Hematopoietic multipotent progenitor cell treated with erythropoietin and hydrocortisone succinate and interleukin-3 and kit ligand, for 6 days (in vitro differentiated cells): Measurements from ENCODE around the gene KDM5B.
A peak's percentile ranks its signal among the peaks of the same experiment; 100 is the strongest.

Source experiments
- DNase-seq: peaks from one replicate; pipeline ENCODE4 v3.0.0-alpha.2; 2015

Gene KDM5B

GRCh38 chr1:202710070-202711045 is 97.9 kb downstream of the KDM5B start, which contains the start of gene SYT2:
Gene SYT2, minus strand, starts transcription at chr1:202710454. Its CDS starts 104,682 bp downstream, at chr1:202605772.
- peak; percentile 26 for DNase-seq

GRCh38 chr1:202709276-202710041 is 98.8 kb downstream of the KDM5B start:
- DNase-seq: no peak

GRCh38 chr1:202708456-202709275 is 99.6 kb downstream of the KDM5B start:
- DNase-seq: no peak

GRCh38 chr1:202706851-202707250 is 101.4 kb downstream of the KDM5B start:
- DNase-seq: no peak

GRCh38 chr1:202704601-202705000 is 103.6 kb downstream of the KDM5B start:
- no peak for DNase-seq

- DNase-seq: no peak
These were observed 105.0 kb downstream of the KDM5B start for GRCh38 chr1:202703191-202703590.

GRCh38 chr1:202702088-202702487 is 106.1 kb downstream of the KDM5B start:
- DNase-seq: no peak

GRCh38 chr1:202701200-202701599 is 107.0 kb downstream of the KDM5B start:
- no peak for DNase-seq

- DNase-seq: no peak
These were observed 108.2 kb downstream of the KDM5B start for GRCh38 chr1:202700061-202700460.

- DNase-seq: no peak
These were observed 109.9 kb downstream of the KDM5B start for GRCh38 chr1:202698276-202698675.

GRCh38 chr1:202697038-202697437 is 111.2 kb downstream of the KDM5B start:
- no peak for DNase-seq

- DNase-seq: no peak
These were observed 113.9 kb downstream of the KDM5B start for GRCh38 chr1:202694314-202694713.

GRCh38 chr1:202692959-202693555 is 115.2 kb downstream of the KDM5B start:
- DNase-seq: peak; percentile 88

GRCh38 chr1:202691816-202692215 is 116.4 kb downstream of the KDM5B start:
- no peak for DNase-seq

GRCh38 chr1:202689493-202690342 is 118.5 kb downstream of the KDM5B start:
- no peak for DNase-seq

- DNase-seq: no peak
These were observed 119.1 kb downstream of the KDM5B start for GRCh38 chr1:202689082-202689481.

- DNase-seq: no peak
These were observed 119.8 kb downstream of the KDM5B start for GRCh38 chr1:202688401-202688800.

GRCh38 chr1:202687798-202688197 is 120.4 kb downstream of the KDM5B start:
- DNase-seq: no peak

GRCh38 chr1:202687370-202687769 is 120.9 kb downstream of the KDM5B start:
- no peak for DNase-seq

GRCh38 chr1:202685641-202686040 is 122.6 kb downstream of the KDM5B start:
- no peak for DNase-seq

- DNase-seq: no peak
These were observed 123.5 kb downstream of the KDM5B start for GRCh38 chr1:202684716-202685115.
